Transverse colon (tissue), 4 donors: Measurements from ENCODE around the gene PAQR4. TPM values are rescaled to one million over a fixed set of nuclear protein-coding genes. Genes with fewer than 3 reads are reported as not detected.

Experiments
- DNase-seq: peaks from one replicate; pipeline ENCODE4 v3.0.0-alpha.2; 2019
- H3K27ac ChIP-seq, 4 donors: fragments of 200-600 bp; sonication (generic); 2 replicates each; pipeline ENCODE4 v1.5.1; 2016 to 2018; ENCODE audit warnings: inconsistent platforms in 4 of 4
- H3K27me3 ChIP-seq: fragments of 200-600 bp; sonication (generic); 2 replicates; pipeline ENCODE4 v1.5.1; 2017; ENCODE audit warnings: inconsistent platforms
- H3K36me3 ChIP-seq, 4 donors: fragments of 200-600 bp; sonication (generic); 2 replicates each; pipeline ENCODE4 v1.5.1; 2017 to 2019; ENCODE audit warnings: inconsistent platforms in 4 of 4
- H3K4me1 ChIP-seq, 4 donors: fragments of 200-600 bp; sonication (generic); 2 replicates each; pipeline ENCODE4 v1.5.1; 2017 to 2020; ENCODE audit warnings: inconsistent platforms in 4 of 4
- H3K4me3 ChIP-seq, 4 donors: fragments of 200-600 bp; sonication (generic); 1 replicate in 1 of 4; 2 replicates in 3 of 4; pipeline versions ENCODE4 v1.5.1 to v1.6.1; 2017 to 2019; ENCODE audit warnings: inconsistent platforms in 4 of 4
- H3K9me3 ChIP-seq, 2 donors: fragments of 200-600 bp; sonication (generic); 2 replicates each; pipeline ENCODE4 v1.5.1; 2017 to 2019; ENCODE audit warnings: inconsistent platforms in 2 of 2
- CTCF ChIP-seq, 5 experiments: fragments of 200-600 bp in 3 of 5; fragments of 450-650 bp in 2 of 5; sonication (generic) in 3 of 5; IDR thresholded peaks; 1 replicate in 2 of 5; 2 replicates in 3 of 5; pipeline ENCODE4 v1.5.1; 2016 to 2017; ENCODE audit warnings: antibody characterized with exemption in 5 of 5, inconsistent platforms in 3 of 5, mild to moderate bottlenecking in 2 of 5, moderate library complexity in 1 of 5
- EP300 ChIP-seq: sonication (generic); formaldehyde crosslinking; IDR thresholded peaks from one replicate; pipeline ENCODE4 v1.6.1; 2017; ENCODE audit warnings: antibody characterized with exemption, low read depth
- POLR2A ChIP-seq: fragments of 450-650 bp; IDR thresholded peaks from one replicate; pipeline ENCODE4 v1.6.1; 2016; ENCODE audit warnings: antibody characterized with exemption, mild to moderate bottlenecking, moderate library complexity
- POLR2AphosphoS5 ChIP-seq, 3 donors: sonication (generic); formaldehyde crosslinking; IDR thresholded peaks; one replicate each; pipeline ENCODE4 v1.6.1; 2016; ENCODE audit warnings: antibody characterized with exemption in 3 of 3
- WGBS, 2 donors: methylation state at CpG; one replicate each; pipeline ENCODE4 v1.1.5; 2018; ENCODE audit warnings: low coverage in 1 of 2; 5-methylcytosine and 5-hydroxymethylcytosine counted together
- in situ Hi-C, 4 donors: fragments of 200-750 bp; cut with MboI; loops; one replicate each; pipeline versions ENCODE4 v1.15.0 to v1.15.1; 2017; ENCODE audit warnings: low sequenced_read_pairs in 3 of 4, low pct_ligation_motif_present in 1 of 4, low pct_unique_long_range_greater_than_20kb in 1 of 4
- intact Hi-C: fragments of 100-400 bp; cut with DNase I; formaldehyde crosslinking; loops from one replicate; pipeline ENCODE4 v1.15.1; 2023; ENCODE audit warnings: low total_unique reads
- total RNA-seq, 4 donors: library from RNA; depleted of rRNA; stranded (reverse); fragments of >200 nt; gene quantifications; one replicate each; pipeline ENCODE4 v1.1.0, GENCODE V29; 2016

PAQR4 gene
- total RNA-seq, 4 donors from 2014 or later: 3.0 to 5.9 (median 4.4) TPM; not detected in 1

GRCh38 chr16:2963074-2963722 is 6.0 kb upstream of the PAQR4 start:
- peak overlapping the region in 2 of 4 donors; percentile 31 to 41 for H3K4me3 ChIP-seq
- peak; percentile 8 for DNase-seq
- peaks cover 91% of the 10 kb centered on the region for H3K27me3 ChIP-seq
- H3K9me3 ChIP-seq: no peaks in the 10 kb centered on the region
- intact Hi-C loops (no loop called here), in situ Hi-C loops (no loop called here)
- TF ChIP-seq POLR2AphosphoS5 (IDR thresholded peaks at IDR 0.05) (no peak), POLR2A (no peak), CTCF (IDR thresholded peaks at IDR 0.05) (no peak), EP300 (no peak)
- peaks cover 25 to 44% (median 42%) of the 10 kb centered on the region in 4 donors for H3K4me1 ChIP-seq
- 2% methylated on average over 16 of the region's 40 CpGs; no CpG with 5 or more reads in 1 of the 2 donors for WGBS, 2 donors
- no peak overlapping the region for H3K27ac ChIP-seq
- H3K36me3 ChIP-seq: no peaks in the 10 kb centered on the region

GRCh38 chr16:2963723-2964474 is 5.2 kb upstream of the PAQR4 start, which contains the start of gene KREMEN2:
Gene KREMEN2 (plus strand): TSS chr16:2964275. CDS start chr16:2964521, 246 bp downstream.
- Histone ChIP-seq H3K36me3 (no peaks in the 10 kb centered on the region), H3K27ac (no peak within 1 kb of the TSS), H3K4me3 (peak within 1 kb of the TSS in 2 of 4 donors; percentile 31 to 41), H3K9me3 (no peaks in the 10 kb centered on the region), H3K27me3 (peaks cover 93% of the 10 kb centered on the region), H3K4me1 (peaks cover 30 to 51% (median 48%) of the 10 kb centered on the region in 4 donors)
- in situ Hi-C loops: no loop called here
- peak; percentile 21 for DNase-seq
- TF ChIP-seq EP300 (no peak), CTCF (IDR thresholded peaks at IDR 0.05) (no peak), POLR2A (no peak), POLR2AphosphoS5 (IDR thresholded peaks at IDR 0.05) (no peak)
- intact Hi-C loops: no loop called here
- 1% methylated on average over 52 of the region's 60 CpGs; no CpG with 5 or more reads in 1 of the 2 donors for WGBS, 2 donors

GRCh38 chr16:2964475-2965336 is 4.4 kb upstream of the PAQR4 start:
- peak; percentile 58 for DNase-seq
- Histone ChIP-seq H3K27ac (no peak overlapping the region), H3K4me1 (peaks cover 30 to 54% (median 51%) of the 10 kb centered on the region in 4 donors), H3K27me3 (peaks cover 85% of the 10 kb centered on the region), H3K9me3 (no peaks in the 10 kb centered on the region), H3K36me3 (no peaks in the 10 kb centered on the region), H3K4me3 (peak overlapping the region in 2 of 4 donors; percentile 31 to 41)
- in situ Hi-C loops: no loop called here
- WGBS, 2 donors: 1% methylated on average over 39 of the region's 68 CpGs; no CpG with 5 or more reads in 1 of the 2 donors
- TF ChIP-seq EP300 (no peak), POLR2AphosphoS5 (IDR thresholded peaks at IDR 0.05) (no peak)
- intact Hi-C loops: no loop called here

- WGBS, 2 donors: 57% methylated on average over 33 of the region's 39 CpGs; no CpG with 5 or more reads in 1 of the 2 donors
- in situ Hi-C loops (no loop called here), intact Hi-C loops (no loop called here)
- peak; percentile 8 for DNase-seq
- Histone ChIP-seq H3K27ac (no peak overlapping the region), H3K4me3 (peak overlapping the region in 2 of 4 donors; percentile 20 to 35), H3K9me3 (no peaks in the 10 kb centered on the region), H3K4me1 (peaks cover 36 to 66% (median 61%) of the 10 kb centered on the region in 4 donors), H3K27me3 (peaks cover 76% of the 10 kb centered on the region), H3K36me3 (no peaks in the 10 kb centered on the region)
- TF ChIP-seq POLR2A (no peak), CTCF (IDR thresholded peaks at IDR 0.05) (no peak), POLR2AphosphoS5 (IDR thresholded peaks at IDR 0.05) (no peak), EP300 (no peak)
These were observed 2.9 kb upstream of the PAQR4 start for GRCh38 chr16:2966043-2966807.
